ENCODE data around the gene CDH13.

- TF ChIP-seq, protein P1, sequence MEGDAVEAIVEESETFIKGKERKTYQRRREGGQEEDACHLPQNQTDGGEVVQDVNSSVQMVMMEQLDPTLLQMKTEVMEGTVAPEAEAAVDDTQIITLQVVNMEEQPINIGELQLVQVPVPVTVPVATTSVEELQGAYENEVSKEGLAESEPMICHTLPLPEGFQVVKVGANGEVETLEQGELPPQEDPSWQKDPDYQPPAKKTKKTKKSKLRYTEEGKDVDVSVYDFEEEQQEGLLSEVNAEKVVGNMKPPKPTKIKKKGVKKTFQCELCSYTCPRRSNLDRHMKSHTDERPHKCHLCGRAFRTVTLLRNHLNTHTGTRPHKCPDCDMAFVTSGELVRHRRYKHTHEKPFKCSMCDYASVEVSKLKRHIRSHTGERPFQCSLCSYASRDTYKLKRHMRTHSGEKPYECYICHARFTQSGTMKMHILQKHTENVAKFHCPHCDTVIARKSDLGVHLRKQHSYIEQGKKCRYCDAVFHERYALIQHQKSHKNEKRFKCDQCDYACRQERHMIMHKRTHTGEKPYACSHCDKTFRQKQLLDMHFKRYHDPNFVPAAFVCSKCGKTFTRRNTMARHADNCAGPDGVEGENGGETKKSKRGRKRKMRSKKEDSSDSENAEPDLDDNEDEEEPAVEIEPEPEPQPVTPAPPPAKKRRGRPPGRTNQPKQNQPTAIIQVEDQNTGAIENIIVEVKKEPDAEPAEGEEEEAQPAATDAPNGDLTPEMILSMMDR (conservative IDR thresholded peaks at IDR 0.05; ENCODE audit: low read length) = no peak
- TF ChIP-seq EZH2phosphoT487 (IDR thresholded peaks at IDR 0.05; ENCODE audit: borderline replicate concordance, low read depth, low read length) = no peak
Observed at GRCh38 chr16:83803811-83804210, 1177.0 kb downstream of the CDH13 start.

Data from OCI-LY7 (cell line).